HG03558 (cell line): ENCODE measurements around the gene AQP1.

ENCODE experiments used
- ATAC-seq: cut with Tn5 transposase; IDR thresholded peaks from one replicate; pipeline ENCODE4 v1.9.1; 2021; ENCODE audit warnings: moderate number of reproducible peaks; ENCODE audit not compliant: unreplicated experiment; ENCODE audit errors: extremely low read depth

Gene AQP1

DNA sequence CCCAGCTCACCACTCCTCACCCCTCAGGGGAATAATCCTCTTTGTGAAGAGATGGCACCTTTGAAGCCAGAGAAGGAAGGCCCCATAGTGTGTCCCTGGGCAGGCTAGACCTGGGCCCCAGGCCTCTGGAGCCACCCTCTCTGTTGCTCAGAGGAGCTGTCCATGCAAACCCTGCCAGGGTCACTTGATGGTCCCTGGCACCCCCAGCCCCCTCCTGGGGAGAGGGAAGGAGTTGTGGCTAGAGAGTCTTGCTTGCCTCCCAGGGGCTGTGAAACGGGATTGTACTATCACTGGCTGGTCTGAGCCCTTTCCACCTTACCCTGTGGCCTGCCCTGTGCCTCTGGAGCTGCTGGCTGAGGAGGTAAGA lies 57.9 kb downstream of the AQP1 start:
- ATAC-seq, result no peak

DNA sequence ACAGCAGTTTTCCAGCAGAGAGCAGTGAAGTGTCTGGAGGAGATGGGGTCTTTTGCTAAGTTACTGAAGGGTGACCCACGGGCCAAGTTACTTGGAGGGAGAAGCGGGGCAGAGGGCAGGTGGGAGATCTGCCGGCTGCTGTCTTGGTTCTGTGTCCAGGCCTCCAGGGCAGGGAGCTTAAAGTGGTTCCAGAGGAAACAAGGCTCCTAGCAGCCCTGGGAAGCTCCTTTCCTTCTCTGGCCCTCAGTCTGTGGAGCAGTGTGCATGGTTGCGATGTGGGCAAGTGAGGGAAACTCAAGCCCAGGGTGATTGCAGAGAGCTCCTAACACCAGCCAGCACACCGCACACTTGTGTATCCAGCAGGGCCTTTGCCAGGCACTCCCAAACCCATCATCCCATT lies 58.4 kb downstream of the AQP1 start:
- ATAC-seq, result no peak

DNA sequence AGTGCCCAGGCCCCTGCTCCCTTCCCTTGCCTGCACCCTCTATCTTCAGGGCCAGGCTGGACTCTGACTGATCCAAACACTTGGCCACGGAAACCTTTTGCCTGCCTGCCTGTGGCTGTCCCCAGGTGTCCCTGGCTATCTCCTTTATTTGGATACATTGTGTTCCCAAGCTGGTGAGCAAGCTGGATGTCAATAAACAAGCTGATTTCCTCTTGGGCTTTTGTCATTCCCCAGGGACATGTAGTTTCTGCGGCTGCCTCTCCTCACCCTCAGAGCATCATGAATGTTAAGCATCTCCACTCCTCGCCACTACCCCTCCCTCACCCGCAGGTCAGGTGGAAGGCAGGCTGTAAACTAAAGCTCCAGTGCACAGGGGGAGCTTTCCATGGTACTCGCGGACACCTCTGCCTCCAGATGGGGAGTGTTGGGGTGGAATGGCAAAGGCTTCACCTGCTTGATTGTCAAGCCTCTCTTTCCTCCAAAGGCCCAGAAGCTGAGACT lies 59.0 kb downstream of the AQP1 start:
- no peak for ATAC-seq

DNA sequence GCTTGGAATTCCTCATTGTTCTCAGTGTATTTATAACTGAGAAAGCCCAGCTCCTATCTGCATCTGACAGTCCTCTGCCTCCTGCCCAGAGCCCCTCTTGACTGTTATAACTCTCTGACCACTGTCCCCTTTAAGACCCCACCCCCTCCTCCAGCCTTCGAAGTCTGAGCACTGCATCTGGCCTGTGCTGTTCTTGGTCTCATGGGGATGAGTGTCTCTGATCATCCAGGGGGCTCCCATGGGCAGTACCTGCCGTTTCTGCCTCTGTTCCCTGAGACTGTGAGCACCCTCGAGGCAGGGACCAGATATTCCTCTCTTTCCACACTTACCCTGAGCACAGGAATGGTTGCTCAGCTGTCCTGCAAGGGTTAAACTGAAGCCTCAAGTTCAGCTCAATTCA lies 59.8 kb downstream of the AQP1 start:
- no peak for ATAC-seq

DNA sequence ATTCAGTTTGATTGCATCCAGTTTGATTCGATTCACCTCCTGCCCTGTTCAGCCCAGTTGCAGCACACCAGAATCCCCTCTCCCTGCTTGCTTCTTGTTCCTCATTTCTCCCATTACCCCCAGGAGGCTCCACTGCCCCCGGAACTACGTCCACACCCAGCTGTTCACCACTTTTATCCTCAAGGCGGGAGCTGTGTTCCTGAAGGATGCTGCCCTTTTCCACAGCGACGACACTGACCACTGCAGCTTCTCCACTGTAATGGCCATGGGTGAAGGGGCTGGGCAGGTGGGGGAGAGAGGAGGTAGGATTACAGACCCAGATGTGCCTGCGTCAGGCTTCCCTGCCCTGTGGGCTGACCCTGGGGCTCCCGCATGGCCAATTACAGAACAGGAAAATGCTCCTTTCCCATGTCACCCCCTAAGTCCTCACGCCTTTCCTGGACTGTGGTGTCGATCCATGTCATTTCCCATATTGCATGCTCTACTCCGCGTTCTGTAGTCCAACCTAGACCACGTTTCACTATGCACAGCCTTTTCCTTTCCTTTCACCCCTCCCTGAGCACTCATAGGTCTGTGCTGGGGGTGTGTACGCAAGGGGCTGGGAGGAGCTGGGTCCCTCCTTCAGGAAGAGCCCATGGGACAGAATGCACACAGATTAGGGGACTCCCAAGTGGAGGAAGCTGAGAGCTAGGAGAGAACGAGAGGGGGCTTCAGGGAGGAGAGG lies 60.3 kb downstream of the AQP1 start:
- ATAC-seq, result no peak

DNA sequence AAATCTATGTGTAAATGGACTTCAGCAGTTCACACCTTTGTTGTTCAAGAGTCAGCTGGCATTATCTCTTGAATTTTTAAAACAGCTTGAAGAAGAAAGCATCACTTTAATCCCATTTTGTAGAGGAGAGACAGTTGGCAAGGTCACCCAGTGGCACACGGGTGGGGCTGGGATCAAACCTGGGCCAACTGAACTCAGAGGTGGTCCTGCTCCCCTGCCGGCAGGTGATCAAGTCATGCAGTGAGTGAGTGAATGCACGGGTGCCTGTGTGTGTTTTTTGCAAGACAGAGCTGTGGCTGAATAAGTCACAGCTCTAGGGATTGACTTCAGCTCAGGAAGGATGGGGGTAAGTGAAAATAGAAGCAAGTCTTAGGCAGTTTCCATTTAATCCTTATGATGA lies 61.6 kb downstream of the AQP1 start:
- ATAC-seq, result no peak

DNA sequence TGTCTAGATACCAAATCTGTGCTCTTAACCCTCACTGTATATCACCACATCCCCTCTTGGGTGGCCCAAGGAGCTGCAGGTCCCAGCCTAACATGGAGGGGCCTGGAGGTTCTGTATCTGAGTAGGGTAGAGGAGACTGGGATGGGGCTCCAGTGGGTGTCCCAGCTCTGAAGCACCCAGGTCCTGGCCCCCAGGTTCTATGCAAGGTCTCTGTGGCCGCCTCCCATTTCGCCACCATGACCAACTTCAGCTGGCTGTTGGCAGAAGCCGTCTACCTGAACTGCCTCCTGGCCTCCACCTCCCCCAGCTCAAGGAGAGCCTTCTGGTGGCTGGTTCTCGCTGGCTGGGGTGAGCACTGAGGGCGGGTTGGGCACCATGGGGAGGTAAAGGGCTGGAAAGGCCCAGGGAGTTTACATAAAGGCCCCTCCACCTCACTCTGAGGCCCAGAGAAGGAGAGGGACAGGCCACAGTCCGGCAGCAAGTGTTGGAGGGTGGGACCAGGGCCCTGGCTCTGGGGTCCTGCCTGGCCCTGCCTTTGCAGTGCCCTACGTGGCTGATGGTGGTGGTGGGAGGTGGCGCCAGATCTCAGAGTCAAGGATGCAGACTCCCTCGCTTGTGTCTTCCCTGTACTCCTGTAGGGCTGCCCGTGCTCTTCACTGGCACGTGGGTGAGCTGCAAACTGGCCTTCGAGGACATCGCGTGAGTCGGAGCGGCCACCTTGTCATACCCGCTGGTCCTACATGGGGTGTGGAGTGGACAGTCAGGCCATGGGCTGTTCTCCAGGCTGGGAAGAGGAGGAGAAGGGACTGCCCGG lies 62.3 kb downstream of the AQP1 start:
- ATAC-seq, result no peak

DNA sequence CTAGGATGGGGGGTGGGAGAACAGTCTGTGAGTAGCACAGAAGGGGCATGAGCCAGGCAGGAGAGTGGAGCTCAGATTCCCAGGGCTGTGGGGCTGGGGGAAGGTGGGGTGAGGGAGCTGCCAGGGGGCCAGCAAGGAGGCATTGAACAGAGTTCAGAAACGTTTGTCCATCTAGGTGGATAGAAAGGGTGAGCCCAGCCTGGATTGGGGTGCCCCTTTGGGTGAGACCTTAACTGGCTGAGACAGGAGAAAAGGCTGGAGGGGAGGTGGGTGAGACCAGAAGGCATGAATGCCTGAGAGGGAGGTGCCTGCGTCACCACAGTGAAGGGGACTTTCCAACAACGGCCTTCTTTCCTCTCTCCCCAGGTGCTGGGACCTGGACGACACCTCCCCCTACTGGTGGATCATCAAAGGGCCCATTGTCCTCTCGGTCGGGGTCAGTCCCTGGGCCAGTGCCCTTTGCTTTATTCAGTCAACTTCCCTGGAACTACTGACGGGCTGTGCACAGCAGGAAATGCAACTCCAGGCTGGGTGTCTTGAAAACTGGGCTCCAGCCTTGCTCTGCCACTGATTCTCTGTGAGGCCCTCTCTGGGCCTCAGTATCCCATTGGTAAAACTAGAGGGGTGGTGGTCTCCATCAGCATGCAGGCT lies 63.1 kb downstream of the AQP1 start:
- peak; percentile 97 for ATAC-seq
